ENCODE data around the gene RTN3.

GRCh38 chr11:63667995-63668795 is 13.1 kb upstream of the RTN3 start:
- no peak for TF ChIP-seq CTCF (IDR thresholded peaks at IDR 0.05)
- no peak for TF ChIP-seq POLR2A (IDR thresholded peaks at IDR 0.05)

All from gastroesophageal sphincter (tissue), 3 donors.